Cardiac atrium fibroblast (primary cell): ENCODE measurements around the gene STAB2. TPM values are rescaled to one million over a fixed set of nuclear protein-coding genes. Genes with fewer than 3 reads are reported as not detected.

Source experiments
- total RNA-seq: library from RNA; depleted of rRNA; stranded (reverse); fragments of >200 nt; gene quantifications from 2 replicates; pipeline ENCODE4 v1.2.3, GENCODE V29; 2015

The STAB2 gene
- total RNA-seq: not detected in 2 replicates

DNA sequence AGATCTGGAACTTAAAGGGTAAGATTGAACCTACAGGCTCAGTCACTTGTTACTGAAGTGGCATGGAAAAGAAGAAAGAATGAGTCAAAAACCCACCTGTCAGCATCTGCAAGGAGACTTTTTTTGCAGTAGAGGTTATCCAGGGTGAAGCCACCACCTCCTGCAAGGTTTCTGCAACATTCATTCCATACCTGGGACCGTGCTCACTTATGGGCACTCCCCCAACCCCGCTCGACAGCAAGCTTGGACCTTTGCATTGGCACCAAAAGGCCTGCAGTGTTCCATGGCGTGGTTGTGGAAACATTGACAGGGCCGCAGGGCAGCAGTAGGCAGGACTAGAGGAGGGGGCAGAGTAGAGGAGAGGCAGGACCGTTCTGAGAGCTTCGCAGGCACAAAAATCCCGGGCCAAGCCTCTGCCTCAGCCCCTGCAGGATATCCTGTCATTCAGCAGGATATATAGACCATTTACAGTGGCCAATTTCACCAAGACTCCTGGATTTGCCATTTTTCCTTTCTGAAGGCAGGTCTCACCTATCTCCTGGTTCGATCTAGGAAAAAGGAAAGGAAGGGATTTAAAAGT is at the start of gene STAB2:
TSS of gene STAB2 (plus strand) at position 483 of the 580 bp plus-strand sequence. CDS start 204 bp downstream, outside the sequence.

Other genes starting within 250 kb of the STAB2 start
- gene C12orf42, start 91.3 kb upstream of the STAB2 start, total RNA-seq: not detected in 2 replicates